T1000 (cell line): ENCODE data around the gene GAS1.

Experiments
- DNase-seq: peaks from one replicate; lab custom pipeline; 2025; ENCODE audit warnings: mixed read lengths; lab: John Stamatoyannopoulos, UW

GAS1 gene

GRCh38 chr9:86965636-86966395 is 18.5 kb upstream of the GAS1 start:
- DNase-seq = no peak

GRCh38 chr9:86962692-86963091 is 15.4 kb upstream of the GAS1 start:
- DNase-seq = no peak

GRCh38 chr9:86960938-86961337 is 13.6 kb upstream of the GAS1 start:
- no peak for DNase-seq

GRCh38 chr9:86958203-86958602 is 10.9 kb upstream of the GAS1 start:
- no peak for DNase-seq

GRCh38 chr9:86955561-86955960 is 8.3 kb upstream of the GAS1 start:
- DNase-seq = no peak

GRCh38 chr9:86955042-86955441 is 7.7 kb upstream of the GAS1 start:
- no peak for DNase-seq

GRCh38 chr9:86953181-86953580 is 5.9 kb upstream of the GAS1 start:
- DNase-seq = no peak

- peak; percentile 47 for DNase-seq
Observed at GRCh38 chr9:86948074-86948929, 996 bp upstream of the GAS1 start.

GRCh38 chr9:86946201-86947145 is 833 bp downstream of the GAS1 start:
- DNase-seq = peak; percentile 54

GRCh38 chr9:86945728-86946200 is 1.5 kb downstream of the GAS1 start:
- peak; percentile 29 for DNase-seq

GRCh38 chr9:86944796-86945727 is 2.2 kb downstream of the GAS1 start:
- DNase-seq = no peak

- DNase-seq = no peak
Observed at GRCh38 chr9:86943201-86944113, 3.8 kb downstream of the GAS1 start.

GRCh38 chr9:86942281-86943200 is 4.8 kb downstream of the GAS1 start:
- DNase-seq = no peak

- no peak for DNase-seq
Observed at GRCh38 chr9:86941197-86941596, 6.1 kb downstream of the GAS1 start.

GRCh38 chr9:86940774-86941173 is 6.5 kb downstream of the GAS1 start:
- DNase-seq = no peak

- no peak for DNase-seq
Observed at GRCh38 chr9:86939891-86940290, 7.4 kb downstream of the GAS1 start.

GRCh38 chr9:86939321-86939720 is 8.0 kb downstream of the GAS1 start:
- DNase-seq = no peak

- DNase-seq = no peak
Observed at GRCh38 chr9:86938780-86939179, 8.5 kb downstream of the GAS1 start.

GRCh38 chr9:86926145-86926544 is 21.2 kb downstream of the GAS1 start:
- DNase-seq = no peak
